HG03045 (cell line): ENCODE measurements around the gene DYNC2LI1.

Experiments used
- ATAC-seq: cut with Tn5 transposase; IDR thresholded peaks from one replicate; pipeline ENCODE4 v1.9.1; 2021; ENCODE audit warnings: mild to moderate bottlenecking, moderate library complexity; ENCODE audit not compliant: unreplicated experiment

DYNC2LI1 gene

DNA sequence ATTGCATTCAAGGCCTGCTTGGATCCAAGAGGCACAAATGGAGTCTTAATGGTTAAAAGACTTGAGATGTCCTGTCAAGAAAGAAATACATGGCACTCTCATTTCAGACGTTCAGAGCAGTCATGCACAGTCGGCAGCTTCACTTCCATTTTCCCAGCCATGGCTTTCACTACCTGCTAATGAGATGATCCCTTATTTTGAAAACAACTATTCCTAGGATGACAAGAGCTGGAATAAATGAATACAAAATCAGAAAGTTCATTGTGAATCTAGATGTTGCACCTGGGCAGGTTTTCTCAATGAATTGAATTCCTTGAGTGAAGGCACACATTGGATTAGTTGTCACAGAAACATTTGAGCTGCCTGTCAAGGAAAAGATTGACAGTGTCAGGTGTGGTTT lies 39.1 kb downstream of the DYNC2LI1 start:
- no peak for ATAC-seq

DNA sequence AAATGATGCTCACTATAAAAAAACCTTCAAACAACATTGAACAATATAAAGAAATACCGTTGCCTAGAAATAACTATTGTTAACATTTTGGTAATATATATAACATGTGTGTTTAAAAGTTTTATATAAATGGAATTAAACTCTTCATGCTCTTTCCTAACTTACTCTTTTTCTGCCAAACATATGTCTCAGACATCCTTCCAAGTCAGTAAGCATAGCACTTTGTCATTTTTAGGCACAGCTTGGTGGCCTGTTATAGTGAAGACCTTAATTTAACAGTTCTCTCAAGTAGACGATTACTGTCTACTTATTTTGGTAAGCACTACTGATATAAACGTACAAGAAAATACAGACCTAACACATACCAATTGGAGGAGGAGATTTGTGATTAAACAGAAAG lies 40.9 kb downstream of the DYNC2LI1 start:
- no peak for ATAC-seq

DNA sequence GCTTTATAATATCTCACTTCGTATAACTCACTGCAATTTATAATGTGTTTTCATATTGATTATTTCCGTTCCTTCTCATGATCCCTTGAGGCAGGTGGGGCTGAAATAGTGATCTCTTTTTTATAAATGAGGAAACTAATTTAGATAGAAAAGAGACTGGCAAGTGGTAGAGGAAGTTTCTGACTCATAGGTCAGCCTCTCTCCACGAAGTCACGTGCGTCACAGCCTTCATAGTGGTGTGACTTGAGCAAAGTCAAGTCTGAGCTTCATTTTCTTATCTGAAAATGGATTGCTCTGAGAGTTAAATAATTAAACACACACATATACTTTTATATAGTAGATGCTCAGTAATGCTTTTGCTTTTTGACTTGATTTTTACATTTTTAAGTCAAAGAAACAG lies 44.9 kb downstream of the DYNC2LI1 start:
- ATAC-seq: no peak

DNA sequence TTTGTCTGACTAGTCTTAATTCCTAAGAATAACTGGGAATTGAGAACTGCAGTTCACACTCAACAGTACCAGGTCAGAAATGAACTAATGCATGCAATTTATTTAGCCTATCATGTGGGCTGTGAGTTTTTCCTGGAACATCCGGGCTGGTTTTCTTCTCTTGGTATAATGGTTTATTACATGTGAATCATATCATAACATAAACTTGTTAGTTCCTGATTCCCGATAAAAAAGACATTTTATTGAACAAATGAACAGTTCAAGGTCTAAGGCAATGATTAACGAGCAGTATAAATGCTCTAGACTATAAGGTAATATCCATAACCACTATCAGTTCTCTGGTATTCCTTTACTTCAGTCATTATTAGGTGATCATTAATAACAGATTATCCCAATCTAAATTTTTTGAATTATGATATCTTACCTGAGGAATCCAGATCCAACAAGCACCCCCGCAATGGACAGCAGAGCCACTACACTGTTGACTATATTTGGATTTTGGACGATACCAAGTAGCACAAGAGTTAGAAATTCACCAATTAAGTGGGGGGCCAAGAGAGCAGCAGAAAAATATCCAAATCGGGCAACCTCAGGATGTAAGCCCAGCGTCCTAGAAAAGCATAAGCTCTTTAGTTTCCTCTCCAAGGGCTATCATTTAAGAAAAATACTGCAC lies 45.8 kb downstream of the DYNC2LI1 start:
- ATAC-seq: no peak

DNA sequence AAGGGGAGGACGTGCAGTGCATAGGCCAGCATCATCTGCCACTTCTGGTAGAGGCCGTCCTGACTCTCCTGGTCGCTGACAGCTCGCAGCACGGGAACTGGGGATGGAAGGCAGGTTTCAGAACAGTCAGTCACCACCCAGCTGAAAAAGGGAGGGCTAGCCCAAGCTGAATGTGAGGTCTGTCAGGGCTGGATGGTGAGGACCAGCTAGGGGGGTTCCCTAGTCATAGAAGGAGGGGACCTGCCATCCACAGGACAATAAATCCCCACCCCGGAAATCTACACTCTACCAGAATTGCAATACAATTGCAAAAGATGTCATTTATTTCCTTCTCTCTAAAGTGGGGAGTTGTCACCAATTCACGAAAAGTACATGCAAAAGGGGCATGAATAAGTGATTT lies 49.0 kb downstream of the DYNC2LI1 start:
- no peak for ATAC-seq

DNA sequence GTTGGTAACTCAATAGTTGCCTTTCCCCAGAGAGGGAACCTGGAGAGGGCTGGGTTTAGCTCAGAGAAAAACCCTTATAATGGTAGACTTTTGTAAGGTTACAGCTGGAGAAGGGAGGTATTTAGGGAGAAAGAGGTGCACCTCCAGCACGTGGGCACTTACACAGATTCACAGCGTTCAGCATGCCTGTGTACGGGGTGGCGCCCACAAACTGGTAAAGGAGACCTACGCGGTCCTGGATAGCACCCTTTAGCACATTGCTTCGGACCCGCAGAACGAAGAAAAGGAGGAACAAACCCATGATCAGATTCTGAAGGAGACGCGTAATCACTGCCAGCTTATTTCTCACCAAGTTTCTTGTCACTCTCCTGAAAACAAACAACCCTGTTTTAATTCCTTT lies 49.9 kb downstream of the DYNC2LI1 start:
- no peak for ATAC-seq

DNA sequence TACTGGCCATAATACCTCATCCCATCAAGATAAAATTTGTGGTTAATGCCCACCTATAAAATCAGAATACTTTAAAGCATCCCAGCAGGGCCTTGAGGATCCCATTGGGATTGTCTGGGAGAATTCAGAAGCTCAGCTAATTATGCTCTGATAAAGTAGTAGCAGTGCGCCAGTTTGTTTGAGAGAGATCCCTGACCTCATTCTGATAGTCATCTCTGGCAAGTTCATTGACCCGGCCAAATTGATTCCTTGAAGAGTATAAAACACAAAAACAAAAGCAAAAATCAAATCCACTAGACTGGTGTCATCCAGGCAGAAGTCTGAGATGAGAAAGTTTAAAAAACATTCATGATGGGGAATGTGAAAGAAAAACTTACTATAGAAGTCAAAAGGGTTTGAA lies 50.7 kb downstream of the DYNC2LI1 start:
- ATAC-seq: no peak

DNA sequence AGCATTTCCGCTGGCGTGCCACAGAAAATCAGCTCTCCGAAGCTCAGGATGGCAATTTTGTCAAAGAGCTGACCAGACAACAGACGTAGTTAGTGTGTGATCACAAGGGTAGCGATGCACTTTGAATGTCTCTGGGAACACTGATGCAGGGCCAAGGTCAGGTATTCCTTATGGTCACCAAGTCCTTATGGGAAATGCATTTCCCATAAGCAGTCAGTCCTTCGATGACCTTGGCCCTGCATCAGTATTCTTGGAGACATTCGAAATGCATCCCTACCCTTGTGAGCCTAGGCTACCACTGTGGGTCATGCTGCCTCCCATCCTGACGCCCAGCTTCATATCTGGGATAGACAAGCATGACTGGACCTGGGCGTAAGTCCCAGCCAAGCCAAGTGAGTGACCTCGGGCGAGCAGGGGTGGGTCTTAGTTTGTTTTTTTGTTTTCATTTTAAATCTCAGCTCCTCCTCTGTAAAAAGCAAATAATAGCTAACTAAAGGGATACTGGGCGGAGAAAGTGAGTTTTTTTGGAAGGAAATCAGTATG lies 51.2 kb downstream of the DYNC2LI1 start:
- no peak for ATAC-seq

DNA sequence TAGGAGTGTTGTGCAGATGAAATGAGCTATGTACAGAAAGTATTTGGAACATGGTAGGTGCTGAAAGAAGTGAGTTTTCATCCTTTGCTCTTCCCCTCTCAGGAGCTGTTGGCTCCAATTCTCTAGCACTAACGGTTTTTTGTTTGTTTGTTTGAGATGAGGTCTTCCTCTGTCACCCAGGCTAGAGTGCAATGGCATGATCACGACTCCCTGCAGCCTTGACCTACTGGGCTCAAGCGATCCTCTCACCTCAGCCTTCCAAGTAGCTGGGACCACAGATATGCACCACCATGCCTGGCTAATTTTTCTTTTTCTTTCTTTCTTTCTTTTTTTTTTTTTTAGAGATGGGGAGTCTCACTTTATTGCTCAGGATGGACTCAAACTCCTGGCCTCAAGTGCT lies 52.0 kb downstream of the DYNC2LI1 start:
- ATAC-seq: no peak

DNA sequence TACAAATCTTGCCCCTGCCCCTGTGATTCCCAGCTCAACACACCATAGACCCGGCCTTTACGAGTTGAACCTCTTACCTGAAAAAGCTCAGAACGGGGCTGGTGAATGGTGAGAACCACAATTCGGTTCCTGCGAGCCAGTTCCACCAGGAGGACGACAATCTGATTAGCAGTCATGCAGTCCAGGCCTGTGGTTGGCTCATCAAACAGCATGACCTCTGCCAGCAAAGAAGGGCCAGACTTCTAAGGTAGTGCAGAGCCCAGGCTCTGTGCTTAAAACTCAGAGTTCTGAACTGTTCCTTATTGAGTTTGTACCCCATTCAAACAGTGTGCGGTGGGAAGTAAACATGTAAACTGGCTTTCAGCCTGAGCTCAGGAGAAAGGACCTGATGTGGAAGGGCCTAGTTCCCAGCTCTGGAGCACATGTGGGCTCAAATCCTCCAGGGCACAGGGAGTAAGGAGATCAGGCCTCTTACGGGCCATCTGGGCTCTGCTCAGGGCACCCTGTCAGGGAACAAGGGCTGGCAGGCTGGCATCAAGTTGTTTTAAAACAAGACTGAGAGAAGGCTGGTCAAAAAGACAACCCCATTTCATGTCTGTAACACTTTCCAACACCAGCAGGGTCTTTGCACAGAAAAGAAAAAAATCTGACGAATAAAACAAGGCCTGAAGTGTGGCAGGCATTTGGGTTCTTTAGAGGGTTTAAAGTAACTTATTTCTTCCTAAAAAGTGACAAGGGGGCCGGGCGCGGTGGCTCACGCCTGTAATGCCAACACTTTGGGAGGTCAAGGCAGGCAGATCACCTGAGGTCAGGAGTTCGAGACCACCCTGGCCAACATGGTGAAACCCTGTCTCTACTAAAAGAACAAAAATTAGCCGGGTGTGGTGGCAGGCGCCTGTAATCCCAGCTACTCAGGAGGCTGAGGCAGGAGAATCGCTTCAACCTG lies 52.7 kb downstream of the DYNC2LI1 start:
- no peak for ATAC-seq

DNA sequence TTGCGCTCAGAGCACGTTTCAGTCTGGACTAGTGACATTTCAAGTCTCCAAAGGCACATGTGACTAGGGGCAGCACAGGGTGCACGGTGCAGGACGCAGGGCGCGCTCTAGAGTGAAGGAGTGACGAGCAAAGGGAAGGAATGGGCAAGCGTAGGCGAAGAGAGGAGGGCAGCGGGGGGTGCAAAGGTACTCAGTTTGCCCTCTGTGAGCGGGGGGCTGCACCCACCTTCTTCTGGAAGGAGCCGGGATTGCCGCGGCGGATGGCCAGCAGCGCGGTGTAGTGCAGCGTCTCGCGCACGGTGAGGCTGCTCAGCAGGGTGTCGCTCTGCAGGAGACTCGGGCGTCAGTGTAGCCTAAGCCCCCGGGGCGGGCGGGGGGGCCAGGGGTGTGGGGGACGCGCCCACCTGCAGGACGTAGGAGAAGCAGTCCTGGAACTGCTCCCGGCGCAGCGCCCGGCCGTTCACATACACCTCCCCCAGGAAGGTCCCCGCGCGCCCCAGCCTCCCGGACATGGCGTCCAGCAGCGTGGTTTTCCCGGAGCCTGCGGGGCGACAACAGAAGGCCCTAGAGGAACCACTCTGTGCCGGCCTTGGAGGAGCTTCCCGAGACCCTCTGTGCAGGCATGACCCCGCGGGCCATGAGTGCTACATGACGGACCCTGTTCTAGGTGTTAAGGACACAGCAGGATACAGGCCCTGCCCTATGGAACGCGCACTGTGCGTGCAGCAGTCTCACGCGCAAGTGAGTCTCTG lies 57.9 kb downstream of the DYNC2LI1 start:
- ATAC-seq: no peak

DNA sequence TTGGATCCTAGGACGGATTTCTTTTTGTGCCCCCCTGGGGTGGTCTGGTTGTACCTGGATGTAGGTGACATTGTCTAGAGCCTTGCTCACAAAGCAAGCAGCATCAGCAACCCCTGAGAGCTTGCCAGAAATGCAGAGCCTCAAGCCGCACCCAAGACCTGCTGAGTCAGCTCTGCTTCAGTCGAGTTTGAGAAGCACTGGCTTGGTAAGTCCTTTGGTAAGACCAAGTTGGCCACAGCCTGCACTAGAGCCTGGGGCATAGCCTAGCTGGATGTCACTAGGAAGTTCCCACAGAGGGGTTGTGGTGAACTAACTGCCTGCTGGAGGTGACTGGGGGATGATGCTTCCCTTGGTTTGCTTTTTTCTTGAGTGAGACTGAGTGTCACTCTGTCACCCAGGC lies 58.6 kb downstream of the DYNC2LI1 start:
- no peak for ATAC-seq

DNA sequence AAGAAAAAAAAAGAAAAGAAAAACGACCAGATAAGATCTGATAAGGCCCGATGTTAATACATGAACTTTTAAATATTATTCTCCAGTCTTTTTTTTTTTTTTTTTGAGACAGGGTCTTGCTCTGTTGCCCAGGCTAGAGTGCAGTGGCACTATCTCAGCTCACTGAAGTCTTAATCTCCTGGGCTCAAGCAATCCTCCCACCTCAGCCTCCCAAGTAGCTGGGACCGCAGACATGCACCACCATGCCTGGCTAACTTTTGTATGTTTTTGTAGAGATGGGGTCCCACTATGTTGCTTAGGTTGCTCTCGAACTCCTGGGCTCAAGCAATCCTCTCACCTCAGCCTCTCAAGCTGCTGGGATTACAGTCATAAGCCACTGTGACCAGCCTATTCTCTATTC lies 63.2 kb downstream of the DYNC2LI1 start:
- ATAC-seq: no peak

DNA sequence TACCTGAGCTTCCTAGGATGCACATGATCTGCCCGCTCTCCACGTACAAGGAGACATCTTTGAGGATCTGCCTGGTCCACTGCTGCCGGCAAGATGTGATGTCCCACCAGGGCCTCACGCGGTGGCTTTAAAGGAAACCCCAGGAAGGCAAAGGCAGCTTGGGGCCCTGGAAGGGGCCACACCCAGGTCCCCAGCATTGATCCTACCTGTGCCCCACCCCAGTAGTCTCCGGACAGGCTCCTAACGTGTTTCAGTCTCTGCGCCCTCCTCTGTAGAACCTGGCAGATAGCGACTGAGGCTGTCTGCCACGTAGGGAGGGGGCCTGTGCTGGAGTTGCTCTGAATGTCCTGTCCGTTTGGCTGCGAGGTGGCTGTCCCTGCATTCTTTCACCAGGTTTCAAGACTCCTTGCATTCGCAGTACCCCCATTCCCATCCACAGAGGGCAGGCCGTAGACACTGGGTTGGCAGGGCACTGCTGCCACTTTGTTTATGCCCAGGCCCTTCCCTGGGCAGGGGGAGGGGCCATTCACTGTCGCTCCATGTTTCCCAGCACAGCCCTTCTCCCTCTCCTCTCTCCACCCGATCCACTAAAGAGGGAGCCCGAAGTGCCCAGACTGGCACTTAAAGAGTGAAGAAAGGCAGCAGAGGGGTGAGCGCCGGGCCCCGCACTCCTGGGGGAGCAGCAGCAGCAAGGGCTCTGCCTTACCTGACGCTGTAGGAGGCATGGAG lies 64.2 kb downstream of the DYNC2LI1 start:
- no peak for ATAC-seq

DNA sequence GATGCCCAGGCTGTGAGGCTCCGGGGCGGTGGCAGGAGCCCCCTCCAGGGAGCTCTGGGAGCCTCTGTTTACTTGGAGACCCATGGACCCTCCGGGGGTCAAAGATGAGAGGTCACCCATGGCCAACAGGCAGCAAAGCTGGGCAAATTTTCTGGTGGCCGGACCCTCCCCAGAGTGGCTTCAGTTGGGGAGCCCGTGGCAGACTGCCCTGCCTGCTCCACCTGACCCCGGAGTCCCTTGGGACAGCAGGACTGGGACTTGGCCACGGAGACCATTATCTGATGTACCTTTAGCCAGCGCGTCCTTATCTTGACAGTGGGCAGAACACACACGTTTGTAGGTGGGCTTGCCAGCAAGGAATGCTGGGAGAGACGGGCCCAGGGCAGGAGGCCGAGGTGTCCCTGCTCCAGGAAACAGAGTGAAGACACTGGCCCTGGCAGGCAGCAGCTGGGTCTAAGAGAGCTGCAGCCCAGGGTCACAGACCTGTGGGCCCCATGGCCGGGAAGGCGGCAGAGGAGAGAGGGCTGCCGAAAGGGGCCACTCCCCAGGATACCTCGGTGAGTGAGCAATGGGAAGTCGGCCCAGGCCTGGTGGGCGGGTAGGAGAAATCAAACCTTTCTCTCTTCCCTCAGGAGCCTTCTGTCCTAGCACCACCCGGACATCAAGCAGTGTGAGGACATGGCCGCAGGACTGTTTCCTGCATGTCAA lies 64.9 kb downstream of the DYNC2LI1 start, which contains the start of the genes ABCG5 and ABCG8:
TSS of gene ABCG5 (minus strand) at position 280 of the 708 bp plus-strand sequence. CDS start at position 120, 160 bp downstream.
TSS of gene ABCG8 (plus strand) at position 412 of the 708 bp plus-strand sequence. CDS start at position 495, 83 bp downstream.
- no peak for ATAC-seq

DNA sequence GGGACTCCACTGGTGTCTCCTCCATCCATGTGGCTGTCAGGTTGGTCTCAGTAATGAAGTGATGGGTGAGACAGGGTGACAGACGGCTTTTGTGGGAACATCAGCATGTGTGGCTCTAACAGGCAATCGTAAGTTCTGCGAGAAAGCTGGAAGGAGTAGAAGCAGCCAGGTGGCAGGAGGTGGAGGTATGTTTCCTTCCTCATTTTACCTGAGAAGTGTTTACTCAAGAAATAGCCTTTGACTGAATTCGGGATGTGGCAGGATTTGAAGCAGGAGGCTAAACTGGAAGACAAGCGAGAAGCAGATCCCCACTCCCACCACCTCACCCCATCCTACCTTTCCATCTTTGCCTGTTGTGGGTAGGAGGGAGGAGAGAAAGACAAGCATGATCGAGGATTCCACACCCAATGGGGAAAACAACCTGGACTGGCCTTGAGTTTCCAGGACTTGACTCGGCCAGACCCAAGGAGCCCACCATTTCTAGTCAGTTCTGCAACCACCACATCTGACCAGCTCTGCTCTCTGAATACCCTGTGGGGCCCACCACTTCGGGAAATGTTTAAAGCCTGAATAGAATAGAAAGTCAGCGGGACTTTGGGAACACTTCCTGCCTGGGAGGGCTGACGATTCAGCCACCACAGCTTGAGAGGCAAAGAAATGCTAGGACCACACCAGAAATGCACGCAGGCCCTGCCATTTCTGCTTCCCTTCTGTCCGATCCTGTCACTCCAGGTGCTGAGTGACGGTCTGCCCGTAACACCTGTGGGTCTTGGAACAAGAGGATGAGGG lies 66.1 kb downstream of the DYNC2LI1 start:
- no peak for ATAC-seq

DNA sequence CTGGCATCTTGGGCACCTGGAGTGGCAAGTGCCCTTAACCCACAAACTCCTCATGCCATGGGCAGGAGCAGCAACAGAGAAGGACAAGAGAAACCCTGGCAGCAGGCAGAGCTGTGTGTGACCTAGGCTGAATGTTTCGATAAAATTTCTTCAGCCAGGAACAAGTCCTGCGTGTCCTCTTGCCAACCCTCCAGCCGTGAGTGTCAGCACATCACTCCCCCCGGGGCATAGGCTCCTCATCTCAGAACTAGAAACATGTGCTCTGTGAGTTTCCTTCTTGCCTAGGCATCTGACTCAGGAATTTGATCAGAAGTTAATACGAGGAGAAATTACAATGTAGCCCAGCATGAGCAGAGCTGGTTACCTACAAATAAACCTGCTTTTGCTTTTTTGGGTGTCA lies 67.1 kb downstream of the DYNC2LI1 start:
- ATAC-seq: no peak

DNA sequence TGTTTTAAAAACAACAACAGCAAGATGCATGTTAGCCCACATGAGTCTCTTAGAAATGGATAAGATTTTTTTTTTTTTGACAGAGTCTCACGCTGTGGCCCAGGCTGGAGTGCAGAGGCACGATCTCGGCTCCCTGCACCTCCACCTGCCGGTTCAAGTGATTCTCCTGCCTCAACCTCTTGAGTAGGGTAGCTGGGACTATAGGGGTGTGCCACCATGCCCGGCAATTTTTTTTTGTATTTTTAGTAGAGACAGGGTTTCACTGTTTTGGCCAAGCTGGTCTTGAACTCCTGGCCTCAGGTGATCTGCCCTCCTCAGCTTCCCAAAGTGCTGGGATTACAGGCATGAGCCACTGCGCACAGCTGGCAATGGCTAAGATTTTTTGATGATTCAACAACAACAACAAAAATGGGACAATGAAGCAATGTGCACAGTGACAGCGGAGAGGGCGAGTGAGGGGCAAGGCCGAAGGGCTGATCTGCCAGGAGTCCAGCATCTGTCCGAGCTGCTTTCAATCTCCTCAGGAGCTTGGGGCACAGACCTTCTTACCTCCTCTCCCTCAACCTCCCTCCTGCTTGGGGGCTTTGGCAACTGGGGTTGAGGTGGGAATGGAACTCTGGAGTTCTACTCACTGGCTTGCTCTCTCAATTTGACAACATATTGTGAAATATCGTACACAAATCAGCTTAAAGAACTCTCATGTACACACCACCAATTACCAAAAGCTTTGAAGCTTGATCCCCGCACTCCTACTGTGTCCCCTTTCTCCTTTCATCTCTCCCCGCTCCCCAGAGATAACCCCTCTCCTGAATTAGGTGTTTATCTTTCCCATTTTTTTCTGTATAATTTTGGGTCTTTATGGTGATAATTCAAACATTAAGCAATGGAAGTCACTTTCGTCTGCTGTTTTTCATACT lies 68.4 kb downstream of the DYNC2LI1 start:
- no peak for ATAC-seq
